Nephron (organoid): ENCODE data around the gene VPS8.
A peak's percentile ranks its signal among the peaks of the same experiment; 100 is the strongest.

ENCODE experiments used
- H3K27ac Mint-ChIP-seq, 3 experiments: 2 replicates each; pipeline ENCODE4 v1.8.0; 2020; ENCODE audit warnings: mixed read lengths in 3 of 3, mild to moderate bottlenecking in 2 of 3, moderate library complexity in 1 of 3
- H3K27me3 Mint-ChIP-seq: 2 replicates; pipeline ENCODE4 v1.8.0; 2021; ENCODE audit warnings: low read depth, mild to moderate bottlenecking, moderate library complexity, mixed read lengths
- H3K36me3 Mint-ChIP-seq: 2 replicates; pipeline ENCODE4 v1.8.0; 2020; ENCODE audit warnings: low read depth, mixed read lengths
- H3K4me1 Mint-ChIP-seq: 2 replicates; pipeline ENCODE4 v1.8.0; 2020; ENCODE audit warnings: mixed read lengths
- H3K4me3 Mint-ChIP-seq, 3 experiments: 2 replicates each; pipeline ENCODE4 v1.8.0; 2020; ENCODE audit warnings: mild to moderate bottlenecking in 3 of 3, mixed read lengths in 3 of 3, moderate library complexity in 2 of 3
- H3K9me3 Mint-ChIP-seq: 2 replicates; pipeline ENCODE4 v1.8.0; 2020; ENCODE audit warnings: mixed read lengths
- CTCF ChIP-seq, 3 experiments: fragments of 200-600 bp; sonication (generic); IDR thresholded peaks; one replicate each; pipeline ENCODE4 v1.5.0; 2021; ENCODE audit warnings: antibody characterized with exemption in 3 of 3; ENCODE audit not compliant: unreplicated experiment in 3 of 3

VPS8 gene

GRCh38 chr3:185030951-185031350, 219.0 kb downstream of the VPS8 start:
- no peak overlapping the region for H3K27ac Mint-ChIP-seq
- H3K4me3 Mint-ChIP-seq, result no peak overlapping the region
- H3K4me1 Mint-ChIP-seq, result no peaks in the 10 kb centered on the region
- H3K36me3 Mint-ChIP-seq, result peaks cover 65% of the 10 kb centered on the region
- TF ChIP-seq CTCF (IDR thresholded peaks at IDR 0.05; ENCODE audit: unreplicated experiment in 3 of 3), result no peak
- H3K9me3 Mint-ChIP-seq, result peaks cover 14% of the 10 kb centered on the region
- H3K27me3 Mint-ChIP-seq, result no peaks in the 10 kb centered on the region

- Mint-ChIP-seq H3K27ac (no peak overlapping the region), H3K9me3 (peaks cover 51% of the 10 kb centered on the region), H3K4me1 (no peaks in the 10 kb centered on the region), H3K36me3 (peaks cover 77% of the 10 kb centered on the region), H3K27me3 (no peaks in the 10 kb centered on the region), H3K4me3 (no peak overlapping the region)
- no peak for TF ChIP-seq CTCF (IDR thresholded peaks at IDR 0.05; ENCODE audit: unreplicated experiment in 3 of 3)
Measured at GRCh38 chr3:185037801-185038200, 225.8 kb downstream of the VPS8 start.

GRCh38 chr3:185040425-185040824, 228.5 kb downstream of the VPS8 start:
- Mint-ChIP-seq H3K9me3 (peaks cover 43% of the 10 kb centered on the region), H3K4me1 (peaks cover 9% of the 10 kb centered on the region), H3K27ac (no peak overlapping the region), H3K4me3 (no peak overlapping the region), H3K27me3 (no peaks in the 10 kb centered on the region), H3K36me3 (peaks cover 57% of the 10 kb centered on the region)
- TF ChIP-seq CTCF (IDR thresholded peaks at IDR 0.05; ENCODE audit: unreplicated experiment in 3 of 3), result no peak

GRCh38 chr3:185041540-185041939, 229.6 kb downstream of the VPS8 start:
- peaks cover 17% of the 10 kb centered on the region for H3K4me1 Mint-ChIP-seq
- peaks cover 39% of the 10 kb centered on the region for H3K9me3 Mint-ChIP-seq
- peaks cover 49% of the 10 kb centered on the region for H3K36me3 Mint-ChIP-seq
- H3K27me3 Mint-ChIP-seq, result no peaks in the 10 kb centered on the region
- no peak overlapping the region for H3K27ac Mint-ChIP-seq
- TF ChIP-seq CTCF (IDR thresholded peaks at IDR 0.05; ENCODE audit: unreplicated experiment in 3 of 3), result no peak
- H3K4me3 Mint-ChIP-seq, result no peak overlapping the region

- Mint-ChIP-seq H3K27me3 (no peaks in the 10 kb centered on the region), H3K9me3 (peaks cover 33% of the 10 kb centered on the region), H3K27ac (peak overlapping the region in 1 of 3 experiments; percentile 6), H3K4me1 (peaks cover 21% of the 10 kb centered on the region), H3K4me3 (no peak overlapping the region), H3K36me3 (peaks cover 50% of the 10 kb centered on the region)
- TF ChIP-seq CTCF (IDR thresholded peaks at IDR 0.05; ENCODE audit: unreplicated experiment in 3 of 3), result no peak
Measured at GRCh38 chr3:185042312-185043050, 230.5 kb downstream of the VPS8 start.

GRCh38 chr3:185046164-185046515, 234.2 kb downstream of the VPS8 start:
- no peak overlapping the region for H3K4me3 Mint-ChIP-seq
- H3K27me3 Mint-ChIP-seq, result no peaks in the 10 kb centered on the region
- peaks cover 11% of the 10 kb centered on the region for H3K9me3 Mint-ChIP-seq
- H3K4me1 Mint-ChIP-seq, result peaks cover 21% of the 10 kb centered on the region
- peak overlapping the region; percentile 93 to 97 (median 96) for H3K27ac Mint-ChIP-seq
- no peak for TF ChIP-seq CTCF (IDR thresholded peaks at IDR 0.05; ENCODE audit: unreplicated experiment in 3 of 3)
- peaks cover 51% of the 10 kb centered on the region for H3K36me3 Mint-ChIP-seq
